Progenitor cell of endocrine pancreas (in vitro differentiated cells): ENCODE results near the gene NOL6. TPM values are rescaled to one million over a fixed set of nuclear protein-coding genes. Genes with fewer than 3 reads are reported as not detected.

Source experiments
- DNase-seq: peaks from one replicate; pipeline ENCODE4 v3.0.0; 2021; ENCODE audit warnings: low spot score; ENCODE audit not compliant: unreplicated experiment
- H3K27ac Mint-ChIP-seq: 2 replicates; pipeline ENCODE4 v1.8.0; 2021; ENCODE audit warnings: mild to moderate bottlenecking, moderate library complexity, mixed read lengths
- H3K27me3 Mint-ChIP-seq: 2 replicates; pipeline ENCODE4 v1.8.0; 2021; ENCODE audit warnings: mixed read lengths
- H3K36me3 Mint-ChIP-seq: 2 replicates; pipeline ENCODE4 v1.8.0; 2022; ENCODE audit warnings: mixed read lengths; ENCODE audit not compliant: insufficient read depth
- H3K4me1 Mint-ChIP-seq: 2 replicates; pipeline ENCODE4 v1.8.0; 2021; ENCODE audit warnings: low read depth, mixed read lengths
- H3K4me3 Mint-ChIP-seq: 2 replicates; pipeline ENCODE4 v1.8.0; 2021; ENCODE audit warnings: low read depth, mild to moderate bottlenecking, moderate library complexity, mixed read lengths
- H3K9me3 Mint-ChIP-seq: 2 replicates; pipeline ENCODE4 v1.8.0; 2021; ENCODE audit warnings: low read depth, mixed read lengths
- total RNA-seq: library from RNA; stranded (reverse); gene quantifications from 2 replicates; pipeline ENCODE4 v1.2.1, GENCODE V29; 2021
- TF ChIP-seq, protein P1 (sequence below): fragments of 200-600 bp; sonication (generic); IDR thresholded peaks from one replicate; pipeline ENCODE4 v1.5.0; 2021; ENCODE audit warnings: antibody characterized with exemption, mild to moderate bottlenecking; ENCODE audit not compliant: unreplicated experiment

NOL6 gene
- total RNA-seq, 1 donor from 2014 or later = 29.6 TPM

DNA sequence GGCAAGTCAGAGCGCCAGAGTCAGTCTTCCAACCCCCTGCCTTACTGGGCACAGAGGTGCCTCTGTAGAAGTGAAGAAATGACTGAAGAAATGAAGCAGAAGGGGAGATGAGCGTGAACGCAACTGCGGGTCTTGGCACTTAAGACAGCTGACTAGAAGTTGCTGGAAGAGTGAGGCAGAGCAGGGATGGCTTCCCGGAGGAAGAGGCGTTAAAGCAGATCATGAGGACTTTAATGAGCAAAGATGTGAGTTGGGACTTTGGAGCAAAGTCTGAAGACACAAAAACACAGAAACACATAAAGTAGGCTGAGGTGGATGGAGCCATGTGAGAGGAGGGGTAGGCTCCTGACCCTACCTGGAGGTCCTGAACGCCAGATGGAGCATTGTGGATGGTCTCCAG lies 33.5 kb downstream of the NOL6 start:
- Mint-ChIP-seq H3K36me3 (no peaks in the 10 kb centered on the region), H3K9me3 (no peaks in the 10 kb centered on the region), H3K4me3 (no peak overlapping the region), H3K4me1 (peaks cover 6% of the 10 kb centered on the region), H3K27me3 (peaks cover 15% of the 10 kb centered on the region), H3K27ac (no peak overlapping the region)
- TF ChIP-seq, protein P1, sequence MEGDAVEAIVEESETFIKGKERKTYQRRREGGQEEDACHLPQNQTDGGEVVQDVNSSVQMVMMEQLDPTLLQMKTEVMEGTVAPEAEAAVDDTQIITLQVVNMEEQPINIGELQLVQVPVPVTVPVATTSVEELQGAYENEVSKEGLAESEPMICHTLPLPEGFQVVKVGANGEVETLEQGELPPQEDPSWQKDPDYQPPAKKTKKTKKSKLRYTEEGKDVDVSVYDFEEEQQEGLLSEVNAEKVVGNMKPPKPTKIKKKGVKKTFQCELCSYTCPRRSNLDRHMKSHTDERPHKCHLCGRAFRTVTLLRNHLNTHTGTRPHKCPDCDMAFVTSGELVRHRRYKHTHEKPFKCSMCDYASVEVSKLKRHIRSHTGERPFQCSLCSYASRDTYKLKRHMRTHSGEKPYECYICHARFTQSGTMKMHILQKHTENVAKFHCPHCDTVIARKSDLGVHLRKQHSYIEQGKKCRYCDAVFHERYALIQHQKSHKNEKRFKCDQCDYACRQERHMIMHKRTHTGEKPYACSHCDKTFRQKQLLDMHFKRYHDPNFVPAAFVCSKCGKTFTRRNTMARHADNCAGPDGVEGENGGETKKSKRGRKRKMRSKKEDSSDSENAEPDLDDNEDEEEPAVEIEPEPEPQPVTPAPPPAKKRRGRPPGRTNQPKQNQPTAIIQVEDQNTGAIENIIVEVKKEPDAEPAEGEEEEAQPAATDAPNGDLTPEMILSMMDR = no peak
- DNase-seq = no peak

DNA sequence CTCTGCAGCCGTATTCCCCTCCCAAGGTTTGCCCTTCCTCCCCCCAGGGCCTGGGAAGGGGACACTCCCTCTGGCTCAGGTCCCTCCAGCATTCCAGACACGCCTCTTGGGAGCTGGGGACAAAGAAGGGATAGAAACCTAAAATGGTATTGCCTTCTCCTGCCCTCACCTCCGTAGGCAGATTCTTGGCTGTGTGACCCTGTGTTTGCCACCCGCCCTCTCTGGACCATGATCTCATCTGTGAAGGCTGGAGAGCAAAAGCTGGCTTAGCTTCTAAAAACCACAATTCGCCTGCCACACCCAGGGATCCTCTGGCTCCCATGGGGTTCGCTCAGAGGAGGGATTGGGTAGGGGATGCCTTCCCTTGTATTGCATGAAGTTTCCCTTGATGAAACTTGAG lies 34.0 kb downstream of the NOL6 start:
- no peak for DNase-seq
- Mint-ChIP-seq H3K27ac (no peak overlapping the region), H3K36me3 (no peaks in the 10 kb centered on the region), H3K9me3 (no peaks in the 10 kb centered on the region), H3K27me3 (peaks cover 12% of the 10 kb centered on the region), H3K4me1 (peaks cover 4% of the 10 kb centered on the region), H3K4me3 (no peak overlapping the region)
- TF ChIP-seq, protein P1 = no peak

DNA sequence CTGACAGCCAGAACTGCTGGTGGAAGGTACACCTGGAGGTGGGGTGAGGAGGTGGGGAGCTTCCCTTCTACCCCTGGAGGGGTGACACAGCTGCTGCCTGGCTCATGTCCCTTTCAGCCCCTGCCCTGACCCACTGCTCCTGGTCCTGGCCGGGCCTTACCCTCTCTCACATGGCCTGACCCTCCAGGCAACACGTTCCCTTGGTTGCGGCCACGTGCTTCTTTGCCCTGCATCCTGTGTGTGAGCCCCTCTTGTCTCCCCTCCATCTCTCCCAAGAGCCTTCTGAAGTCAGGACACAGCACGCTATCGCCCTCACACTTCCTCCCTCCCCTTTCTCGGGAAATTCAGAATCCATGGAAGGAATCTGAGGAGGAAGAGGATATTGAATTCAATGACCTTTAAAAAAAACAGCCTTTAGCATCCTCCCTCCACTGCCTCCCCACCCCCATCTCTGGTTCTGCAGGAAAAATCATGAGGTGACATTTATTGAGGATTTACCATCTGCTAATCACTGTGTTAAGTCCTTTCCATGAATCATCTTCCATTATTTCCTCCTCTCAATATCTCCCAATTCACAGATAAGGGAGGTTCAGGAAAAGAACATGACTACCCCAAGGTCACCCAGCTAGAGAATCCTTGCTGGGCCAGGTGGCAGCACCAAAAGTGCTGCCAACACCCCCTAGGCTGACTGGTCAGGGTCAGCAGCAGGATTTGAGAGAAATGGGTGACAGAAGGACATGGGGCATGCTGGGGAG lies 34.6 kb downstream of the NOL6 start:
- DNase-seq = no peak
- peaks cover 12% of the 10 kb centered on the region for H3K27me3 Mint-ChIP-seq
- no peak overlapping the region for H3K4me3 Mint-ChIP-seq
- H3K36me3 Mint-ChIP-seq = no peaks in the 10 kb centered on the region
- no peak overlapping the region for H3K27ac Mint-ChIP-seq
- H3K4me1 Mint-ChIP-seq = peaks cover 4% of the 10 kb centered on the region
- TF ChIP-seq, protein P1 = no peak
- no peaks in the 10 kb centered on the region for H3K9me3 Mint-ChIP-seq

DNA sequence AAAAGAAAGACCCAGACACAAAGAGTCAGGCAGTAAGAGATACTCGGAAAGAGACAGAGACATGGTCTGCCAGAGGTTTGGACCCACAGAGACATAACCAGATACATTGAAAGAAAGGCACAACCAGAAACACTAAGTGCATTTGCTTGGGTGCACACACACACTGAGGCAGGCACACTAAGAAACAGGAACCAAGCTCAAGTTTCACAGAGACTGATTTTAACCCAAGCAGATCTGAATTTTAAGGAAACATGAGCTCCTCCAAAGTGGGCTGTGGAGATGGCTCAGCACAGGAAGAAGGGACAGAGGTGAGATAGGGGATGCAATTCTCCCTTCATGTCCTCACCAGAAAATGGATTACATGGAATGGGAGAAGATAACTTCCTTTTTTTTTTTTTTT lies 35.8 kb downstream of the NOL6 start:
- Mint-ChIP-seq H3K4me1 (no peaks in the 10 kb centered on the region), H3K4me3 (no peak overlapping the region), H3K9me3 (no peaks in the 10 kb centered on the region), H3K27ac (no peak overlapping the region), H3K27me3 (peaks cover 13% of the 10 kb centered on the region), H3K36me3 (no peaks in the 10 kb centered on the region)
- no peak for DNase-seq
- TF ChIP-seq, protein P1 = no peak

DNA sequence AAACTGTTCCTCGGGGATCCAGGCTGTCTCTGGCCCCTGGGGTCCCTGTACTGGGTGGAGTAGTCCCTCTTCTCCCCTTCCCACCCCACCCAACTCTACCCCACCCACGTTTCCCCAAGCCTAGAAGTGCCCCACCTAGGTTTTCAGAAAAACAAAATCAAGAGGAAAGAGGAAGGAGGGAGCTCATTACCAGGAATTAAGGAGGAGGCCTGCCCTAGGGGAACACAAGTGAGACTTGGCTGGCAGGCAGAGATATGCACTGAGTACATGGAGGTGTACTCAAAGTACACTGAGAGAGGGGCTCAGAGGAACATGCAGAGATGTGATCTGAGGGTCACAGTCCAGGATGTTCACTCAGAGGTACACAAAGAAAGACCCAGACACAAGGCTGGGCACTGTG lies 36.5 kb downstream of the NOL6 start:
- Mint-ChIP-seq H3K36me3 (no peaks in the 10 kb centered on the region), H3K27me3 (peaks cover 13% of the 10 kb centered on the region), H3K4me1 (no peaks in the 10 kb centered on the region), H3K9me3 (no peaks in the 10 kb centered on the region), H3K27ac (no peak overlapping the region), H3K4me3 (no peak overlapping the region)
- TF ChIP-seq, protein P1 = no peak
- no peak for DNase-seq
